ENCODE data around the gene PDE6B.

The PDE6B gene

DNA sequence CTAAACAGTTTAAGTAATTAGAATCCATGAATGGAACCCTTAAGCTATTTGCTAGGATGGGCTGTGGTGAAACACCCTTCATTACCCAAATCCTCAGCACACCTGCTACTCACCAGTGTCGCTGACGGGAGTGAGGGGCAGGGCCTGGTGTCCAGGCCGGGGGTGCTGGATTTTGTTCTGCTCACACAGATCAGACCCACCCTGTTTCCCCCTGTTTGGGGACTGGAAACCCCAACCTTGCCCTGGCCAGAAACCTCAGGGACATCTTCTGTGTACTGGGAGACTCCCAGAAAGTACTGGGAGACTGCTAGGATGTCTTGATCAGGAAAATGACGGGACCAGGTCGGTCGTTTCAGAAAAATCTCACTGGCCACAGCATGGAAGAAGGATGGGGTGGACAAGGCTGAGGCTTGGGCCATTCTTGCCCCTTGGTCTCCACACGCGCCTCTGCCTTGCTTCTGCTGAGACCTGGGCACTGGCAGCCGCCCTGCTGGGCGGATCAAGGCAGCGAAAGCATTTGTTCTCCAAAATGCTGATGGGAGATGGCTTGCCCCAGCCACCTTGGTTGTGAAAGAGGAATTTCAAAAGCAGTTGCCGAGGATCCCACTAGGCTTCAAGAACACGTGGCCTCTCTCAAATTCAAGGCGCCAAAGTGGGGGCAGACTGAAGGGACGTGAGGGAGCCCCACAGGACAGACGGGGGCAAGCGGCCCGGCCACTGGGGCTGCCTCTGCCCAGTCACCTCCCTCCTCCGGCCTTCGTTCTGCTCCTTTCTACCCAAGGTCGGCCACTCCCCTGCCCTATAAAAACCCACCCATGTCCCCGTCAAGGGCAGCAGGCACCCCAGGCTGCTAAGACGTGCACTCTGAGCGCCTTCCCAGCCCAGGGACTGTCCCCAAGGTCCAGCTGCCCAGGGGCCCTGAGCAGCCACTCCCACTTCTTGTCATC, 23.5 kb upstream of the PDE6B start:
- no peak for DNase-seq

DNA sequence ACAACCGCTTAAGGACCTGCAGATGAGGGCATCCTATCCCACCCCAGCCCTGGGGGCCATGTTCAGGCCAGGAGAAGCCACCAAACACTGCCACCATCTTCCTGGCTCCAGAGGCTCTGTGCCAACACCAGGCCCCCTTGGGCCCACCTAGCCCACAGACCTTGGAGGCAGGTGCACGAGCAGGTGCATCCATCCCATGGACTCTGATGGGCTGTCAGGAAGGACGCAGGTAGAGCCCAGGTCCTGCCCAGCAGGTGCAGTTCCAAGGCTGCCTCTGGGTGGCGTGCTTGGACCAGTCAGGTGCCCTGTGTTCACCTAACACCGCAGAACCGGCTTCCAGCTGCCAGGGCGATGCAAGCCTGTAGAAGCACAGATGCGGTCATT, 22.8 kb upstream of the PDE6B start:
- DNase-seq = peak; percentile 34 to 49

DNA sequence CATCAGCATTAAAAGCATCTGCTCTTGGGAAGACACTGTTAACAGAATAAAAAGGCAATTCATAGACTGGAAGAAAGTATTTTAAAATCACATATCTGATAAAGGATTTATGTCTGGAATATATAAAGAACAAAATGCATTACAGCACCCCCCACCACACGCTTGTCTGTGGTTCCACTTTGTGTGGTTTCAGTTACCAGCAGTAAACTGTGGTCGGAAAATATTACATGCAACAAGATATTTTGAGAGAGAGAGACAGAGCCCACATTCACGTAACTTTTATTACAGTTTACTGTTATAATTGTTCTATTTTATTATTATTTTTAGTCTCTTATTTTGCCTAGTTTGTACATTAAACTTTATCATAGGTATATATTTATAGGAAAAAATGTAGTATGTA, 21.2 kb upstream of the PDE6B start:
- DNase-seq = no peak

DNA sequence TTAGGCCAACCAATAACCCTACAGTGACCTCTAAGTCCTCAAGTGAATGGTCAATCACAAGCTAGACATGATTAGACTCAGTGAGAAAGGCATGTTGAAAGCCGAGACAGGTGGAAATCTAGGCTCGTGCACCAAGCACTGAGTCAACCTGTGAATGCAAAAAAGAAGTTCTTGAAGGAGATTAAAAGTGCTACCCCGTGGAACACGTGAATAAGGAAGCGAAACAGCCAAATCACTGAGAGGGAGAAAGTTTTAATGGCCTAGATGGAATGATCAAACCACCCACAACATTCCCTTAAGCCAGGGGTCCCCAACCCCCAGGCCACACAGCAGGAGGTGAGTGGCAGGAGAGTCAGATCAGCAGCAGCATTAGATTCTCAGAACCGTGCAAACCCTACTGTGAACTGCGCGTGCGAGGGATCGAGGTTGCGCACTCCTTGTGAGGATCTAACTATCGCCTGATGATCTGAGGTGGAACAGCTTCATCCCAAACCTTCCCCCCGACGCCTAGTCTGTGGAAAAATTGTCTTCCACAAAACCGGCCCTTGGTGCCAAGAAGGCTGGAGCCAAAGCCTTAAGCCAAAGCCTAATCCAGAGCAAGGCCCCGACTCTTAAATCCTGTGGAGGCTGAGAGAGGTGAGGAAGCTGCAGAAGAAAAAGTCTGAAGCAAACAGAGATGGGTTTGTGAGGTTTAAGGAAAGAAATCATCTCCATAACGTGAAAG, 19.5 kb upstream of the PDE6B start:
- DNase-seq = no peak

DNA sequence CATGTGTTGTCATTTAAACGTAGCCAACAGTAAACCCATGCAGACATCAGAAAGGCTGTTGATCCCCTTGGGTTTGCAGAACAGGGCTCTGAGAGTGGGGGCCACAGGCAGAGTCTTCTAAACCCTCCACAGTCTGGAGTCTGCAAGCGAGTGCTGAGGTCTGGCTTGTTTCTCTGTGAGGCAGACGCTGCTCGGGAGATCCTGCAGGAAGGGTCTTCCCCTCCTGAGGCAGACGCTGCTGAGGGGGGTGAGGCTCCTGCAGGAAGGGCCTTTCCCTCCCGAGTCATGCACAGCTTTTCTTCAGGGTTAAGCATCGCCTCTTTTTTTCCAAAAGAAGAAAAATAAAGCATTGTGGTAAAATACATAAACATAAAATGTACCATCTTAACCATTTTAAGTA, 17.1 kb upstream of the PDE6B start:
- DNase-seq = no peak

DNA sequence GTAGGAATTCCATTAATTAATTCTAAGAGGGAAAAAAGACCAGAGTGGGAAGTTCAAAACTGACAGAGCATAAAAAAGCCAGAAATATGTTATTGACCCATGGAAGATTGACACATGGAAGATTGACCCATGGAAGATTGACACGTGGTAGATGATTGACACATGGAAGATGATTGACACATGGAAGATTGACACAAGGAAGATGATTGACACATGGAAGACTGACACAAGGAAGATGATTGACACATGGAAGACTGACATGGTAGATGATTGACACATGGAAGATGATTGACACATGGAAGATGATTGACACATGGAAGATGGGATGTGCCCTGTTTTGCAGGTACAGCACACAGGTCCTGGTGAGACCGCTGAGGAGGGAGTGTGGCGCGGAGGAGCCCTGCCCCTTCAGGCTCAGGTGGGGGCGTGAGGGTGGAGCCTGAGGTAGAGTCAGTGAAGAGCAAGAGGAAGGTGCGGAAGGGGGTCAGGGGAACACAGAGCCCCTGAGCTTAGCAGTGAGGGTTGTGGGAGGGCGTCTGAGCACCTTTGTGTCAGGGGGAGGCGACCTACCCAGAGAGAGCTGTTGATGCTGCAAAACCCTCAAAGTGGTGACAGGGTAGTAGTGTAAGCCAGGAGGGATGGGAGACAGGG, 15.8 kb upstream of the PDE6B start:
- DNase-seq = no peak

DNA sequence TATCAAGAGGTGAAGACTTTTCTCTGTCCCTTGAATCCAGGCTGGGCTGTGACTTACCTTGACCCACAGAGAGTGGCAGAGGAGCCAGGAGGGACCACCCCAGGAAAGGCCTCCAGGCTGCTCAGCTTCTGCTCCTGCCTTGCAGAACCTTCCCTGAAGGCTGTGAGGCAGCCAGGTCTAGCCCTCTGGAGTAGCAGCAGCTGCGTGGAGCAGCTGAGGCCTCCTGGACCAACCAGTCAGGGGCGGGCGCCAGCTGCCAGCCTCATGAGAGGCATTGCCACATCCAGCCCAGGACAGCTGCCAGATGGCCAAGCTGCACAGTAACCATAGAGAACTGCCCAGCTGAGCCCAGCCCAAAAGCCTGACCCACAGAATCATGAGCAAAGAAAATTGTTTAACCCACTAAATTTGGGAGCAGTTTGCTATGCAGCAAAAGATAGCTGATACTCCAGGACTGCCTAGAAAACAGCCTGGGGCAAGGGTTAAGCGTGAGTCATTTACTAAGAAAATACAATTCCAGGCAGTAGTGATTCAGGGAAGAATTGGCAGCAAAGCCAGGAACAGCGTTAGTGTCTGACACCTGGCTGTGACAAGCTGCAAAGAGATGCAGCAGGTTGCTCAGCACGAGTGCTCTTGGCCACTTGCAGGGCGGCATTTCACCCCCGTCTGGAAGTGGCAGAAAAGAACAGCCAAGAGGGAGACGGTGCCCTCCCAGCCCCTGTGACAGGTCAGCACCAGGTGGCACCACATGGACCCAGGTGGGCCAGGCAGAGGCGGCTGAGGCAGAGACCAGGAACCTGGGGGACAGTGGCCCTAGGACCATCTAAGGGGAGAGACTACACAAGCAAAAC, 14.7 kb upstream of the PDE6B start:
- DNase-seq = no peak

DNA sequence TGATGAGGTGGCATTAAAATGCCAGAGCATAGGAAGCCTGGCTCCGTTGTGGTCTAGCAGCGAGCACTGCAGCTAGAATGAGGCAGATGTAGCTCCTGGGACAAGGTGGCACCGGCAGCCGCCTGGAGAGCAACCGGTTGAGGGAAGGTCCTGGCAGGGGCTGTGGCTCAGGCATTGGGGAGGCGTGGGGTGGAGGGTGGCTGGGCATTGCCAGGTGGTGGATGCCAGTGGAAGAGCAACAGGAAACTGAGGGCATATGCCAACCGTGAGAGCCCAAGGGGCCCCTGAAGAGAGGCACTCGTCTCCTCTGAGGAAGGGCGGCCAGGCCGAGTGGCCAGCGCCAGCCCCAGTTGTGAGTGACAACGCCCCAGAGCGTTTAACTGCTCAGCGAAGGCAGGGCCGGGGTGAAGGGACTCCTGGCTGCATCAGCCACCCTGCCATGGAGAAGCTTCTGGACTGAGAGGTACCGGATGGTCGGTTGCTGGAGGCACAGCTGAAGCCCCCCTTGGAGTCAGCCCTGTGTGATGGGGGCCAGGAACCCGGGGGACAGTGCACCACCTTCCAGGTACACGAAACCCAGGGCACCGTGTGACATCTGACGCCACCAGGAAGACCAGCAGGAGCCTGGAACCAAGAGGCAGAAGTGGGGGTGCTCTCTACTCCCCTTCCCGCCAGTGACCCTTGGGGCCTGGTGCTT, 13.2 kb upstream of the PDE6B start:
- DNase-seq = no peak

DNA sequence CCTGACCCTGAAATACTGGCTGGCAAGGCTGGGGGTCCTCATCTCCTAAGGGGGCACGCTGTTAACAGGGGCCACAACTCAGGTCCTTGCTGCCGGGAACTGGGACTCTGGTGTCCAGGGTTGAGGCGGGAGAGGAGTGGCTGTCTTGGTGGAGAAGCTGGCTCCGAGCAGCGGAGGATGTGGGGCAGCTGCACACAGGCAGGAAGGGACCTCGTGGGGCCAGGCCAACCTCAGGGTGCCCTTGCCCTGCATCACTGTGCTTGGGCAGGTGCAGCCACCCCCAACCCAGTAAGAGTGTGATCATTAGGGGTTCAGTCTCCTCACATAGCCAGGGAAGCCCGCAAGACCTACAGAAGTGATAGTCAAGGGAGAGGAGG, 12.6 kb upstream of the PDE6B start:
- no peak for DNase-seq

DNA sequence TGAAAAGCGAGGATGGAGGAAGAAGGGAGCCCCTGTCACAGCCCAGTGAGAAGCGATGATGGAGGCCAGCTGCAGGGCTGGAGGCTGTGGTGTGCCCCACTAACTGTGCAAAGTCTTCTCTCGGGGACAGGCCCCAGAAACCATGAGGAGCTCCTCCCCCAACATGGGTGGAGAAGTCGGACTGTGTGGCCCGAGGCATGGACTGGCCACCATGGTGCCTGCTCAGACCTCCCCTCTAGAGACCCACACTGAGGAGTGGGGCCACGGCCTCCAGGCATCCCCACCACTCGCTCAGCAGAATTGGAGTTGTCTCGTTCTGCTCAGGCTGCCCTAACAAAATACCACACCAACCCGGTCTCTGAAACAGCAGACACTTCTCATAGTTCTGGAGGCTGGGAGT, 12.2 kb upstream of the PDE6B start:
- no peak for DNase-seq

DNA sequence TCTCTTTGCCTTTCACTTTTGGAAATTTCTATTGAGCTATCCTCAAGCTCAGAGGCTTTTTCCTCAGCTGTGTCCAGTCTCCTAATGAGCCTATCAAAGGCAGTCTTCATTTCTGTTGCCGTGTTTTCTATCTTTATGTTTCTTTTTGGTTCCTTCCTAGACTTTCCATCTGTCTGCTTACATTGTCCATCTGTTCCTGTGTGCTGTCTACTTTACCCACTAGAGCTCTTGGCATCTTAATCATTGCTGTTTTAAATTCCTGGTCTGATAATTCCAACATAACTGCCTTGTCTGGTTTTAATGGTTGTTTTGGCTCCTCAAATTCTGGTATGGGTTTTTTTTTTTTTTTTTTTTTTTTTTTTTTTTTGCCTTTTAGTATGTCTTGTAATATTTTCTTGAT, 9.3 kb upstream of the PDE6B start:
- DNase-seq = no peak

DNA sequence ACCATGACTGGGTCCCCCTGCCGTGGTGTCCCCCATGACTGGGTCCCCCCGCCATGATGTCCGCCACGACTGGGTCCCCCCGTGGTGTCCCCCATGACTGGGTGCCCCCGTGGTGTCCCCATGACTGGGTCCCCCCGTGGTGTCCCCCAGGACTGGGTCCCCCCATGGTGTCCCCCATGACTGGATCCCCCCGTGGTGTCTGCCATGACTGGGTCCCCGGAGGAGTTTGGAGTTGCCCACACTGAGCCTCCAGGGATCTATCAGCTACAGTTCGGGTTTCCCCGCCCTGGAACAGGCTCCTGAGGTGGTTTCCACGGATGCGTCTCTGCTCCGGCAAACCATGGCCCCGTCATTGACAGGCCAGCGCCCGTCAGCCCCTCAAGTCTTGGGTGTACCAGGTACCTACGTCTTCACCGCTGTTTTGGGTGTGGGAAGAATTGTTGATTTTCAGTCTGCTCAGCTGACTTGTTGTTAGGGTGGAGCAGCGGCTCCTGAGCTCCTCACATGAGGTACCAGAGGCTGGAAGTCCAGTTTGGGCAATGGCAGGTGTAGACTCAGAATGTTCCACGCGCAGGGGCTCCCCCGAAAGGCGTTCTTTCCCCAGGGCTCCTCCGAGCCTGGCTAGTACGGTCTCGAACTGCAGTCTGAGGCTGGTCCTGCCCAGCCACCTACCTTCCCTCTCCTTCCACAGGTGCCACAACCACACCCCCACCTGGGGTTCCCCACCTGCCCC, 8.3 kb upstream of the PDE6B start:
- DNase-seq = no peak

DNA sequence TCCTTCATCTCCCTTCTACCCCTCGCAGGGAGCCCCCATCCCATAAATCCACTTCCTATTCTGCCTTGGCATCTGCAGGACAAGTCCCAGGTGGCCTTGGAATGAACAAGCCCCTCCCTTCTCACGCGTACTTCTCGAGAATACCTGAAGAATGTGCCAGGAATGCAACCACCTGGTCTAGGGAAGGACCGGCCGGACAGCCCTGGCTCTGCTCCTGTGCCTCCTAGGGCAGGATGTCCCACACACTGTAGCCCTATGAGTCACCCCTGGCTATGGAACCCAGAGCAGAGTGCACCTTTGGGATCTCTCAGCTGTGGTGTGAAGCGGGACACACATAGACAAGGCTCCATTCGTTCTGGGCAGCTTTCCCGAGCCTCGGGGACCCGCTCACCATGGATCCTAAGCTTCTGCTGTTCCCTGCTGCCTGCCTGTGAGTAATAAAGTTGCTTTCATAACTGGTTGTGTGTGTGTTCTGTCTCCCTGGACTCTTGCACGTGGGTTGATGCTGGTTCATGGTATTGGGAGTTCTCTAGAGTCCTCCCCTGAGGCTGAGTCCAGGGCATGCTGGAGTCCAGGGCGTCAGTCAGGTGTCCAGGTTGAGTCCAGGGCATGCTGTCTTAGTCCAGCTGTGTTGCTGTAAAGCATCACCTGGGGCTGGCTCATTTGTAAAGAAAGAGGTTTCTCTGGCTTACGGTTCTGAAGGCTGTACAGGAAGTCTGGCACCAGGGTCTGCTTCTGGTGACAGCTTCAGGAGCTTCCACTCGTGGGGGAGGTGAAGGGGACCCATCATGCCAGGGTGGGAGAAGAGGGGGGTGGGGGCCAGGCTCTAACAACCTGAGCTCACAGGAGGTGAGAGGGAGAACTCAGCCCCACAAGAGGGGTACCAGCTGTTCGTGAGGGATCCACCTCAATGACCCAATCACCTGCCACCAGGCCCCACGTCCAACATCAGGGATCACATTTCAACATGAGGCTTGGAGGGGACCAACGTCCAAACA, 7.4 kb upstream of the PDE6B start:
- no peak for DNase-seq

DNA sequence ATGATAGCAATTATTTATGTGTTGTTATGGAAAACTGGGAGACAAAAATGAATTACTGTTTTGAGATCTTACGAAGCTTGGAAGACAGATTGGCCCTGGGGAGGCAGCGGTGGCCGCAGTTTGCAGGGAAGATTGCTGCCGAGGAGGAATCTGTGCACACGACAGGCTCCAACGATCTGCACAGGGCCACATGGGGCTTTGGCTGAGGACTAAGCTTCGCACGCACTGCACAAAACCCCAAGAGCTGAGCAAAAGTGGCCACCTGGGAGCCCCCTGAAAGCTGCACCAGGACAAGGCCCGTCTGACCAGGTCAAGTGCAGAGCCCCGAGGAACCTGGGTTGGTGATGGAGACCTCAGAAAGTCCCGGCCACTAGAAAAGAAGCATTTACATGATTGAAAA, 5.2 kb upstream of the PDE6B start:
- DNase-seq = no peak

DNA sequence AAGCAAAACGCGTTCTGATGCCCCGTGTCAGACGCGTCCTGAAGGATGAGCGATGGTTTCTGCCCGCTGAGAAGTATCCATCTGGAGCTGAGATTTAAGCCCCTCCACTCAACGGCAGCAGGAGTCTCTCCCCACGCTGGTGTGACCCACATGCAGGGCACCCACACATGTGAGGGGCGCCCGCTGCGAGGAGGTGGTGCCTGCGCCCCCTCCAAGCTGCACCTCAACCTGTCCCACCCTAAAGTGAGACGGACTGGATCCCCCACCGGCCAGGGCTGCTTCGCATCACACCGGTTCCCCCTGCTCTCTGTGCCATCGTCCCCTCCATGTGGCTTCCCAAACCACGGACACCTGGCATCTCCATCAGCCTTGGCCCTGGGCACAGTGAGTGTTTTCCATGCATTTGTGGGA, 4.5 kb upstream of the PDE6B start:
- no peak for DNase-seq

DNA sequence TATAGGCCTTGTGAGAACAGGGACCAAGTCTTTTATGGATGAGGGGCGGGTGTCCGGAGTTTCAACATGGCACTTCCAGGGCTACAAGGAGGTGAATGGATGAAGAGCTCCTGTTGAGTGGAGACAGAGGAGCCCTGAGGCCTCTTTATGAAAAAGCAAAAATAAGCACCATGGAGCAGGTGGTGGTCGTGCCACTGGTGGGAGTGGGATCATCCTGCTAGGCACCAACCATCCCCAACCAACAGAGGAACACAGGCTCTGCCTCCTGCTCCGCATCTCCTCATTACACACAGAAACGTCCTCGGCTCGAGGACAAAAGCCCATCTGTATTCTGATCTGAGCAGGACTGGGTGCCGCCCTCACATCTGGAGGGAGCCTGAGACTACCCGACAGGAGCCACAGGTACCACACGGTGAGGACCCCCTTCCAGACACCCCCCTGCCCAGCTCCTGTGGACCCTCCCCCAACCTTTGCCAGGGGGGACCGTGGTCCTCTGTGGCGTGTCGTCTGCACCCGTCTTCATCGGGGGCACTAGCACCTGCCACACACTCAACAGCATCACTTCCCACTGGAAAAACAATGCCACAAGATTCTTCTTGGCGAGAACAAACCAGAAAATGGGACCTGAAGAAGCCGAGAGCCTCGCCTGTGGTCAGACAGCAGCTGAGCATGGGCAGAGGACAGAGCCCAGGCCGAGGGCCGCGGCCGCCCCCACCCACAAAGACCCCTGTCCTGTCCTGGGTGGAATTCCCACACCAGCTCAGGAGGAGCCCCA, 3.9 kb upstream of the PDE6B start:
- no peak for DNase-seq

DNA sequence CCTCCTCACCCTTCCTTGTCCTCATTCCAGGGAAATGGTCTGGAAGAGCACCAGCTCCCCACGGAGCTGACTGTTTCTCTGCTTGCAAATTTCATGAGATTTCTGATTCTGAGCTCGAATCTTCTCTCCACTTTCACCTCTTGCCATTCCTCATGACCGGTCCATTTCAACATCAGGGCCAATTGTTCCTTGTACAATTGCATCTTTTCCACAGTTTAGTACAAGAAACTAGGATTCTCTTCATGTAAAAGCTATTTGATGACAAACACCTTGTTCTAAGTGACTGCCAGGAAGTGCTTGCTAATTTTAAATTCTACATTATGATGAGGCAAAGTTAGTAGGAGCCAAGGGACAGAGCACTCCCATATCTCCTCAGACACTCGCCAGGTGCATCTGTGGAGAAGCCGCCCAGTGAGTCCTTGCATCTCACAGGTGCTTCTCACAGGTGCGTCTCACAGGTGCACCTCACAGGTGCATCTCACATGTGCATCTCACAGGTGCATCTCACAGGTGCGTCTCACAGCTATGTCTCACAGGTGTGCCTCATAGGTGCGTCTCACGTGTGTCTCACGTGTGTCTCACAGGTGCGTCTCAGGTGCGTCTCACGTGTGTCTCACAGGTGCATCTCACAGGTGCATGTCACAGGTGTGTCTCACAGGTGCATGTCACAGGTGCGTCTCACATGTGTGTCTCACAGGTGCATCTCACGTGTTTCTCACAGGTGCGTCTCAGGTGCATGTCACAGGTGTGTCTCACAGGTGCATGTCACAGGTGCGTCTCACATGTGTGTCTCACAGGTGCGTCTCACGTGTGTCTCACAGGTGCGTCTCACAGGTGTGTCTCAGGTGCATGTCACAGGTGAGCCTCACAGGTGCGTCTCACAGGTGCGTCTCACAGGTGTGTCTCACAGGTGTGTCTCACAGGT, 3.0 kb upstream of the PDE6B start:
- no peak for DNase-seq

Data from CD4-positive, alpha-beta T cell treated with Interleukin-4 for 1 hour (primary cell).